ENCODE data around the gene MTG1.

MTG1 gene

DNA sequence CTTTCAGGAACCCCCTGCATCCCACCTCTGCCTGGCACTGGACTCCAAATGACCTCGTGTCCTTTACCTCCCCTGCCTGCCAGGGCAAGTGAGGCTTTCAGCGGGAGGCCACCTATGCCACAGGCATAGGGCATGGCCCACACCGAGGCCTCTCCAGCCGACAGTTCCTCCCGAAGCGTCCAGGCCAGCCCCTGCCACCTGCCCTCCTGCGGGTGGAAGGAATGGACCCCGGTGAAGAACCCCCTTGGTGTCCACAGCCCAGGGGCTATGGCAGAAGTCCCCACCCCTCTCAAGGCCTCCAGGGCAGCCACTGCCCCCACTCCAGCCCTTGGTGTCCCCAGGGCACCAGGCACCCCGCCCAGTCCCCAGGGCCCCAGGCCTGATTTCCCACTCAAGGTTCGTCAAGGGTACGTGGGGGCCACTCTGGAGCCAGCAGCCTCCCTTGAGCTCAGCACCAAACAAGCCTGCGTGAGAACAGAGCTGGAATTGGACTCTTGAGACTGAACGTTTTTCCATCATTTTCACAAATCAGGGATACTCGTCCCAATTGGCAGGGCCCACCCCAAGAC is 39.2 kb upstream of the MTG1 start:
- ChIA-PET CTCF (interaction anchor here (3.1 kb wide), 1 partner anchor 25 kb away, joined by 16 read pairs; no protein-coding TSS in a partner anchor), POLR2A (no interaction called here)
- TF ChIP-seq, protein P1, sequence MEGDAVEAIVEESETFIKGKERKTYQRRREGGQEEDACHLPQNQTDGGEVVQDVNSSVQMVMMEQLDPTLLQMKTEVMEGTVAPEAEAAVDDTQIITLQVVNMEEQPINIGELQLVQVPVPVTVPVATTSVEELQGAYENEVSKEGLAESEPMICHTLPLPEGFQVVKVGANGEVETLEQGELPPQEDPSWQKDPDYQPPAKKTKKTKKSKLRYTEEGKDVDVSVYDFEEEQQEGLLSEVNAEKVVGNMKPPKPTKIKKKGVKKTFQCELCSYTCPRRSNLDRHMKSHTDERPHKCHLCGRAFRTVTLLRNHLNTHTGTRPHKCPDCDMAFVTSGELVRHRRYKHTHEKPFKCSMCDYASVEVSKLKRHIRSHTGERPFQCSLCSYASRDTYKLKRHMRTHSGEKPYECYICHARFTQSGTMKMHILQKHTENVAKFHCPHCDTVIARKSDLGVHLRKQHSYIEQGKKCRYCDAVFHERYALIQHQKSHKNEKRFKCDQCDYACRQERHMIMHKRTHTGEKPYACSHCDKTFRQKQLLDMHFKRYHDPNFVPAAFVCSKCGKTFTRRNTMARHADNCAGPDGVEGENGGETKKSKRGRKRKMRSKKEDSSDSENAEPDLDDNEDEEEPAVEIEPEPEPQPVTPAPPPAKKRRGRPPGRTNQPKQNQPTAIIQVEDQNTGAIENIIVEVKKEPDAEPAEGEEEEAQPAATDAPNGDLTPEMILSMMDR (IDR thresholded peaks at IDR 0.05; ENCODE audit: control extremely low read depth, extremely low read depth, low read depth, missing control alignments): no peak
- no peak for DNase-seq (ENCODE audit: extremely low spot score)

GRCh38 chr10:133355266-133355665 is 38.7 kb upstream of the MTG1 start:
- POLR2A ChIA-PET: no interaction called here
- CTCF ChIA-PET: interaction anchor here (1.3 to 3.1 kb wide), 2 partner anchors 26 to 108 kb away, joined by 3 to 16 read pairs; no protein-coding TSS in a partner anchor
- TF ChIP-seq, protein P1 (IDR thresholded peaks at IDR 0.05; ENCODE audit: control extremely low read depth, extremely low read depth, low read depth, missing control alignments): no peak
- DNase-seq (ENCODE audit: extremely low spot score): no peak

DNA sequence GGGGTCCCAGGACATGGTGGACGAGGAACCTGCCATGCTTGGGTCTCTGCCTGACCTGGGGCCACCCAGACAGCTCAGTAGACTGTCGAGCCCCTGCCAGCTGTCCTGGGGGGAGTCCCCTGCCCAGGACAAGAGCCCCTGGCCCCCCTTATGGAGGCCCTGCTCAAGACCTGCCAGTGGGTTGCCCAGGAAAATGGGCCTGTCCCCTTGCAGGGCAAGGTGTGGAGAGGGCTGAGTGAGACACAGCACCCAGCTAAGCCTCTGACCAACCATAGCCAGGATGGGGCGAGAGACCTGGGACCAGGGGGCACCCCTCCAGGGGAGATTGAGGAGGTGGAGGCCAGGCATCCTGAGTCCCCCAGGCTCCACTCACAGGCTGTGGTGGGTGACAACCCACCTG is 38.0 kb upstream of the MTG1 start:
- ChIA-PET POLR2A (no interaction called here), CTCF (interaction anchor here (1.0 to 3.1 kb wide), 4 partner anchors 26 to 109 kb away, joined by 3 to 16 read pairs (median 4); no protein-coding TSS in a partner anchor)

GRCh38 chr10:133356549-133357284 is 37.2 kb upstream of the MTG1 start:
- TF ChIP-seq, protein P1 (IDR thresholded peaks at IDR 0.05; ENCODE audit: control extremely low read depth, extremely low read depth, low read depth, missing control alignments): no peak
- no peak for DNase-seq (ENCODE audit: extremely low spot score)
- ChIA-PET POLR2A (no interaction called here), CTCF (interaction anchor here (1.0 to 3.1 kb wide), 5 partner anchors 10 to 110 kb away, joined by 3 to 16 read pairs (median 3); no protein-coding TSS in a partner anchor)

More for the DNA sequence above, 38.0 kb upstream of the MTG1 start:
- no peak for DNase-seq (ENCODE audit: extremely low spot score)
- TF ChIP-seq, protein P1 (IDR thresholded peaks at IDR 0.05; ENCODE audit: control extremely low read depth, extremely low read depth, low read depth, missing control alignments): no peak

- TF ChIP-seq, protein P1 (IDR thresholded peaks at IDR 0.05; ENCODE audit: control extremely low read depth, extremely low read depth, low read depth, missing control alignments): no peak
- DNase-seq (ENCODE audit: extremely low spot score): peak; percentile 96
- ChIA-PET CTCF (interaction anchor here (1.2 to 3.1 kb wide), 3 partner anchors 11 to 39 kb away, joined by 3 to 16 read pairs (median 4); no protein-coding TSS in a partner anchor), POLR2A (interaction anchor here (0.6 to 0.7 kb wide), 2 partner anchors 14 to 1959 kb away, joined by 3 read pairs; no protein-coding TSS in a partner anchor)
These were observed 36.4 kb upstream of the MTG1 start, which contains the start of gene FUOM for GRCh38 chr10:133357285-133358161. Gene FUOM (minus strand): TSS chr10:133358019. CDS start chr10:133358007, 12 bp downstream.

Data from GM10248 (cell line).